NCI-H1417 (cell line): Measurements from ENCODE around the gene CCL26.

Experiments used
- DNase-seq, 3 experiments: peaks; one replicate each; lab custom pipeline; 2025; lab: John Stamatoyannopoulos, UW

CCL26 gene

DNA sequence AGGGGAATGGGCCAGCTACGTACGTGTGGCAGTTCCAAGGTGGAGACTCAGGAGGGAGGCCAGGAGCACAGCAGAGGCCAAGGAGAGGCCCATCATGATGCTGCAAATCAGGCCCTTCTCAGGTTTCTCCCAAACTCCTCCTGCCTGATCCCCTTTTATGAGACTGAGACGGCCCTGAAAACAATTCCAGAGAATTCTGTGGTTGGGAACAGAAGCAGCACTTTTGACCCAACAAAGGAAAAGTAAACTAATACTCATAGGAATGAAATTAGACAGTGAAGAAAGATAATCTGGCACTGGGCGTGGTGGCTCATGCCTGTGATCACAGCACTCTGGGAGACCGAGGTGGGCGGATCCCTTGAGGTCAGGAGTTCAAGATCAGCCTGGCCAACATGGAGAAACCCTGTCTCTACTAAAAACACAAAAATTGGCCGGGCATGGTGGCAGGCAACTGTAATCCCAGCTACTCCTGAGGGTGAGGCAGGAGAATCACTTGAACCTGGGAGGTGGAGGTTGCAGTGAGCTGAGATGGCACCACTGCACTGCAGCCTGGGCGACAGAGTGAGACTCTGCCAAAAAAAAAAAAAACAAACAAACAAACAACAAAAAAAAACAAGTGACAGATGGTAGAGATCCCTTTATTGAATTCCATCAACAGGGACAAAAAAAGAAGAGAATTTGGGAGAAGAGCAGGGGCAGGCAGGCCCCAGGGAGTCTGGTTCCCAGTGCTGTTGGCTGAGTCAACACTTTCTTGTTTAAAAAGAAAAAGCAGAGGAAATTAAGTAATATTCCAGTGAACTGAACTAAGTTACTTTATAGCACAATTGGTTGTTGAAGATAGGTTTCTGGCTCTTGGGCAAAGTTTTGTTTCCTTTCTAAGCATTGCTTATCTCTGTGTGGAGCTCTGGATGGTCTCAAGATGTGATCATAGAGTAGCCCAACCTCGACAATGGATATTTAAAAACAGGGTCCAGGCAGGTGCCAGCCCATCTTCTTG, at the start of gene CCL26:
CCL26 (minus strand) TSS at position 131 of the 997 bp plus-strand sequence; CDS start at position 96, 35 bp downstream.
- no peak for DNase-seq

GRCh38 chr7:75820688-75821087, 48.7 kb upstream of the CCL26 start:
- no peak for DNase-seq

GRCh38 chr7:75819711-75820110, 47.7 kb upstream of the CCL26 start:
- no peak for DNase-seq

GRCh38 chr7:75818472-75818871, 46.5 kb upstream of the CCL26 start:
- DNase-seq = no peak

DNA sequence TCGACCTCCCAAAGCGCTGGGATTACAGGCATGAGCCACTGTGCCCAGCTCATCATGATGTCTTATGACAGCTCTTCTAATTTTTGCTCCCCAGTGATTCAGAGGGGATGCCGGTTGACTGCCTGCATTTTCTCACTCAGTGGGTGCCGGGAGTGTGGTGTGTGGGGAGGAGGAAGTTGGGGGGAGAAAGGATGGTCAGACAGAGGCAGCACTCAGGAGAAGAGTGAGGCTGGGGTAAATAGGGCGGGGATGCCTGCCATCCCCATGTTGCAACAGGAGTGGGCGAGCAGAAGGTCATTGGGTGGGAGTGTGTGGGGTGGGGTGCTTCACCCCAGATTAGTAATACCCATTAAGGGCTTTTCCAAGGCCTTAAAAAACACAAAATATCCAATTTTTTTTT, 45.1 kb upstream of the CCL26 start:
- DNase-seq = no peak

- peak in 2 of 3 experiments; percentile 82 to 90 for DNase-seq
Observed at GRCh38 chr7:75815418-75816064, 43.5 kb upstream of the CCL26 start.

DNA sequence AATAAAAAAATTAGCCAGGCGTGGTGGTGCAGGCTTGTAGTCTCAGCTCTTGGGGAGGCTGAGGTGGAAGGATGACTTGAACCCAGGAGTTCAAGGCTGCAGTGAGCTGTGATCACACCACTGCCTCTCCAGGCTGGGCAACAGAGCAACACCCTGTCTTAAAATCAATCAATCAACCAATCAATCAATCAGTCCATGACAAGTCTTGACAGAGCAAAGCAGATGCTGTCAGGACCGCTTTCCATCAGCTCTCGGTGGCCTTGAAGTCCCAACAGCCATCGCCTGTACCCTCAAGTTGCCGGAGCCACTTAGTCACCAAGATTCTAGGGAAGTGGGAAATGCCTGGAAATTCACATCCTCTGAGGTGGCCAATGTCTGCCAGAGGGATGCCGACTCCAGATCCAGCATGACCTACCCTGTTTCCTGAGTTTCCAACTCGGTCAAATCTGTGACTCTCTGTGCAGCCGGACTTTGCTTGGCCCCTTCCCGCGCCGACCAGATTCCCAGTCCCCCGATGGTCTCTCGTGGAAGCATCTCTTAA, 42.5 kb upstream of the CCL26 start:
- no peak for DNase-seq

GRCh38 chr7:75813781-75814236, 41.8 kb upstream of the CCL26 start, which contains the start of gene CCL24:
Gene CCL24, minus strand, starts transcription at chr7:75813806. Its CDS starts 91 bp downstream, at chr7:75813715.
- DNase-seq = no peak

DNA sequence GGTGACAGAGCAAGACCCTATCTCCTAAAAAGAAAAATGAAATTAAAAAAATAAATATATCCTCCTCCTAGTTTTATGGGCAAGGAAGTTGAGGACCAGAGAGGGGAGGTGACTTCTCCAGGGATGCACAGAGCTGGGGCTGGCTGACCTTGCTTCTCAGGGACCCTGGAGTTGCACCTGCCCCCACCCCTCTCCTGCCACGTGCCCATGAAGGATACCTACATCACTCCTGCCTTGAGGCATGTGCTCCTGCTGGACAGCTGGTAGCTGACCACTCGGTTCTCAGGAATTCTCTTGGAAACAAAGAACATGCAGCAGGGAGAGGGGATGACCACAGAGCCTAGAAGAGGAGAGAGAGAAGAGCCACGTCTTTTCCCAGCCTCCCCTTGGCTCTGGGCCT, 41.1 kb upstream of the CCL26 start:
- DNase-seq = no peak

GRCh38 chr7:75811894-75812678, 40.1 kb upstream of the CCL26 start:
- no peak for DNase-seq

- DNase-seq = no peak
Observed at GRCh38 chr7:75809396-75809795, 37.4 kb upstream of the CCL26 start.

GRCh38 chr7:75808106-75808505, 36.1 kb upstream of the CCL26 start:
- DNase-seq = no peak

DNA sequence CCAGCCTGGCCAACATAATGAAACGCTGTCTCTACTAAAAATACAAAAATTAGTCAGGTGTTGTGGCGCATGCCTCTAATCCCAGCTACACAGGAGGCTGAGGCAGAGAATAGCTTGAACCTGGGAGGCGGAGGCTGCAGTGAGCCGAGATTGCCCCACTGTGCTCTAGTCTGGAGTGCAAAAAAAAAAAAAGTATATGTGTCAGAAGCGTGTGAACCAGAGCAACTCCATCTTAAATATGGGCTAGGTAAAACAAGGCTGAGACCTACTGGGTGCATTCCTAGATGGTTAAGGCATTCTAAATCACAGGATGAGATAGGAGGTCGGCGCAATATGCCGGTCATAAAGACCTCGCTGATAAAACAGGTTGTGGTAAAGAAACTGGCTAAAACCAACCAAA, 35.4 kb upstream of the CCL26 start:
- no peak for DNase-seq

DNA sequence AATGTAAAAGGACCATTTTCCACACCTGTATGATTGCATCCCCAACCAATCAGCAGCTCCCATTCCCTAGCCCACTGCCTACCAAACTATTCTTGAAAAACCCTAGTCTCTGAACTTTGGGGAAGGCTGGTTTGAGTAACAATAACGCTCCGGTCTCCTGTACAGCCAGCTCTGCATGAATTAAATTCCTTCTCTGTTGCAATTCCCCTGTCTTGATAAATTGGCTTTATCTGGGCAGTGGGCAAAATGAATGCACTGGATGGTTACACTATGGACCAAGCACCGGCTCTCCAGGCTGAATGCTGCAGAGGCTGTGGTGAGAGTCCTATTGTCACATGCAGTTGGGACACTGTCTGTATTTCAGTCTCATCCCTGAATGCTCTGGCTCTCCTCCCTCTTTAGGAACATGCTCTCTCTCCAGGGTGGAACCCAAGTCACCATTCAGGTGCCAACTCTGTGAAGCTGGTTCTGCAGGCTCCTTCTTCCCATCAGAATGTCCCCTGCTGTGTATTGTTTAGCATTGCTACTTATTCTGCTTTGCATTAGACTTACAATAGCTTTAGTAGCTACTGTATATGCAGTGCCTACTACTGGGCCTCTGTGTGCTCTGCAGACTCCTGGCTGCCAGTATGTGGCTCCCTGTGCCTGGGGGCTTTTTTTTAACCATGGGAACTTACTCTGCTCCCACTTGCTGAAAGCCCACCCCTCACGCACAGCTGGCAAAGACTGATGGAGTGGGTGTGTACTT, 34.7 kb upstream of the CCL26 start:
- no peak for DNase-seq

- no peak for DNase-seq
Observed at GRCh38 chr7:75804705-75805104, 32.7 kb upstream of the CCL26 start.

DNA sequence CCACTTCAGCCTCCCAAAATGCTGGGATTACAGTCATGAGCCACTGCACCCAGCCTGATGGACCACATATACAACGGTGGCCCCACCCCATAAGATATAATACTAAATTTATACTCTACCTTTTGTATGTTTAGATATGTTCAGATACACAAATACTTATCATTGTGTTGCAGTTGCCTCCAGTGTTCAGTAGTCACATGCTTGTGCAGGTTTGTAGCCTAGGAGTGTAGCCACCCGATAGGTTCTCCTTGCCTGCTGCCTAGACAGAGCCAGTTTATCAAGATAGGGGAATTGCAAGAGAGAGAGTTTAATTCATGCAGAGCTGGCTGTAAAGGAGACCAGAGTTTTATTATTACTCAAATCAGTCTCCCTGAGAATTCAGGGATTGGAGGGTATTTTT, 32.0 kb upstream of the CCL26 start:
- DNase-seq = no peak

DNA sequence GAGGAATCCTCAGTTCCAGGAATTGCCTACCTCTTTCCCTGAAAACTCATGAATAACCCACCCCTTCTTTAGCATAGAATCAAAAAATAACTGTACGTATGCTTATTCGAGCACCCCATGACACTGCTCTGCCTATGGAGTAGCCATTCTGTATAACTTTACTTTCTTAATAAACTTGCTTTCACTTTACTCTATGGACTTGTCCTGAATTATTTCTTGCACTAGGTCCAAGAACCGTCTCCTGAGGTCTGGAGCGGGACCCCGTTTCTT, 30.5 kb upstream of the CCL26 start:
- DNase-seq = no peak

- no peak for DNase-seq
Observed at GRCh38 chr7:75798770-75799169, 26.8 kb upstream of the CCL26 start.

DNA sequence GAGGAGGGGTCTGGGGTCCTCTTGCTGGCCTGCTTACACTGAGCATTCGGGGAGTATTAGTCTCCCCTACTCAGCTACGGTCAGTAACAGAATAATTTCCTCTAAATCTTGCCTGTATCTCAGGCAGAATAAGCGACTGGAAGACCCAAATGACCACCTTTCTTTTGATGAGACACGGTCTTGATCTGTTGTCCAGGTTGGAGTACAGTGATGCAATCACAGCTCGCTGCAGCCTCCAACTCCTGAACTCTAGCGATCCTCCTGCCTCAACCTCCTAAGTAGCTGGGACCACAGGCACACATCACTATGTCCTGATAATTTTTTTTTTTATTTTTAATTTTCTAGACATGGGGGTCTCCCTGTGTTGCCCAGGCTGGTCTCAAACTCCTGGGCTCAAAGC, 24.4 kb upstream of the CCL26 start:
- no peak for DNase-seq

DNA sequence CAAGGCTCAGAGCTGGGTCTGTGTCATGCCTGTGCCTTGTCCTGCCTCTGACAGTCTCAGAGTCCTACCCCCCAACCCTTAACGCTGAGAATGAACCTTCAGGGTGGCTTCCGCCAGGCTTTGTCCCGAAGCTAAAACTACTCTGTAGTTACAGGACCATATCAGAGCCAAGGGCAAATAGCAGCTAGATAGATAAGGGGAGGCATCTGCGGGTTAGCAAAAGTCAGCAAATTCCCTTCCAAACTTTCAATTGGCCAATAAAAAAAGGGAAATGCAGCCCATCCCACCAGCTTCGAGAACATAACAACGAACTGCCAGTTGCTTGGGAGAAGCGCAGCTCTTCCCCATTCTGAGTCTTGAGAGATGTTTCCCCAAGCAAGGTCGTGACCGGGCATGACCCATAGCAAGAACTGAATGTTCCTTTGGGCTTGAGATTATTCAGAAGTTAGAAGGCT, 23.8 kb upstream of the CCL26 start:
- no peak for DNase-seq

GRCh38 chr7:75793676-75794075, 21.7 kb upstream of the CCL26 start:
- no peak for DNase-seq
